MM.1S (cell line): Measurements from ENCODE around the gene EXOC7.
"Not testable (repeated sequence)": the region's sequence is repeated elsewhere in the genome, so short reads cannot be mapped to it uniquely, and the experiment has no call there.

Experiments used
- DNase-seq: peaks from one replicate; pipeline ENCODE4 v3.0.0-alpha.2; 2015
- H2AFZ ChIP-seq: fragments of 300-600 bp; sonication (generic); 2 replicates; pipeline ENCODE4 v1.6.0; 2016; ENCODE audit warnings: antibody characterized with exemption, low read length
- H3F3A ChIP-seq: fragments of 300-600 bp; sonication (generic); 2 replicates; pipeline ENCODE4 v1.6.1; 2016; ENCODE audit warnings: mild to moderate bottlenecking, antibody characterized with exemption, low read length, moderate library complexity, mixed read lengths; ENCODE audit not compliant: insufficient read depth
- H3K27ac ChIP-seq: fragments of 300-600 bp; sonication (generic); 2 replicates; pipeline ENCODE4 v1.5.1; 2016; ENCODE audit warnings: mild to moderate bottlenecking, low read length
- H3K27me3 ChIP-seq: fragments of 300-600 bp; sonication (generic); replicated peaks from 2 replicates; pipeline ENCODE4 v1.6.0; 2016; ENCODE audit warnings: low read length; ENCODE audit not compliant: insufficient read depth
- H3K36me3 ChIP-seq: fragments of 300-600 bp; sonication (generic); replicated peaks from 2 replicates; pipeline ENCODE4 v1.6.1; 2016; ENCODE audit warnings: mild to moderate bottlenecking, low read length, mixed read lengths; ENCODE audit not compliant: insufficient read depth
- H3K4me1 ChIP-seq: fragments of 300-600 bp; sonication (generic); 2 replicates; pipeline ENCODE4 v1.6.1; 2016; ENCODE audit warnings: low read length, mixed read lengths
- H3K4me2 ChIP-seq: fragments of 300-600 bp; sonication (generic); 2 replicates; pipeline ENCODE4 v1.6.0; 2016; ENCODE audit warnings: low read depth, low read length
- H3K4me3 ChIP-seq: fragments of 300-600 bp; sonication (generic); 2 replicates; pipeline ENCODE4 v1.5.1; 2016; ENCODE audit warnings: low read length, mixed read lengths
- H3K79me2 ChIP-seq: fragments of 300-600 bp; sonication (generic); 2 replicates; pipeline ENCODE4 v1.6.1; 2016; ENCODE audit warnings: mixed run types, low read length, mixed read lengths
- H3K9ac ChIP-seq: fragments of 300-600 bp; sonication (generic); 2 replicates; pipeline ENCODE4 v1.6.1; 2016; ENCODE audit warnings: low read length, mixed read lengths
- H3K9me2 ChIP-seq: fragments of 300-600 bp; sonication (generic); replicated peaks from 2 replicates; pipeline ENCODE4 v1.6.1; 2016; ENCODE audit warnings: mild to moderate bottlenecking, low read length, mixed read lengths; ENCODE audit not compliant: insufficient read depth
- H3K9me3 ChIP-seq: fragments of 300-600 bp; sonication (generic); replicated peaks from 2 replicates; pipeline ENCODE4 v1.6.1; 2016; ENCODE audit warnings: mild to moderate bottlenecking, low read length, mixed read lengths; ENCODE audit not compliant: insufficient read depth
- H4K20me1 ChIP-seq: fragments of 300-600 bp; sonication (generic); 2 replicates; pipeline ENCODE4 v1.6.1; 2016; ENCODE audit warnings: mild to moderate bottlenecking, low read length, moderate library complexity, mixed read lengths; ENCODE audit not compliant: insufficient read depth
- CTCF ChIP-seq: fragments of 300-600 bp; sonication (generic); IDR thresholded peaks from 2 replicates; pipeline ENCODE4 v1.5.1; 2016; ENCODE audit warnings: antibody characterized with exemption, low read length, mixed read lengths
- EZH2 ChIP-seq: fragments of 300-600 bp; sonication (generic); optimal IDR thresholded peaks from 2 replicates; pipeline ENCODE3; 2017; ENCODE audit warnings: low read depth, mild to moderate bottlenecking, antibody characterized with exemption, low read length, mixed read lengths
- EZH2phosphoT487 ChIP-seq: fragments of 300-600 bp; sonication (generic); IDR thresholded peaks from 2 replicates; pipeline ENCODE4 v1.6.1; 2018; ENCODE audit warnings: antibody characterized with exemption, low read length

The EXOC7 gene

GRCh38 chr17:76079535-76079955, 24.0 kb downstream of the EXOC7 start:
- peaks cover 56% of the 10 kb centered on the region for H3K27me3 ChIP-seq
- no peak overlapping the region for H3K27ac ChIP-seq

DNA sequence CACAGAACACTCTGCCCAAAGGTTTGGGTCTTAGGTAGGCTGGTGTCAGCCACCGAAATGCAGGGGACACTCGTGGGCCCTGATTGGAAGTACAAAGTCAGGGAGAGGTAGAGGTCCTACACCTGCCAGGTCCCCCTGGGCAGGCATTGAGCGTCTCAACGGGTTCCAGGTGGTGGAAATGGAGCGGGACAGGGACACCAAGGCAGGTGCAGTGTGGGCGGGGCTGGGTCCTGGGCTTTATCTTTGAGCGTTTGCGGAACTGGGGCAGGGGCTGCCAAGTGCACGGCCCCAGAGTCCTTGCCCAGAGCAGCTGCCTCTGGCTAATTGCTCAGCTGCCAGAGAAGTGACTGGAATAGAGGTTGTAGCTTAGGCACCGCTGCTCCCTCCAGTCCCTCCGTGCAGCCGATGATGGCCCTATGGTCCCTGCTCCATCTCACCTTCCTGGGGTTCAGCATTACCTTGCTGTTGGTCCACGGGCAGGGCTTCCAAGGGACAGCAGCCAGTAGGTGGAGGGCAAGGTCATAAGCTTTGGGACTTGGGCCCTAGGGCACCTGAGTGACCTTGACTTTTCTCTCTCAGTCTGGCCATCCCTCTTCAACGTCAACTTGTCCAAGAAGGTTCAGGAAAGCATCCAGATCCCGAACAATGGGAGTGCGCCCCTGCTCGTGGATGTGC, 24.6 kb downstream of the EXOC7 start, which contains the start of gene ZACN:
TSS of gene ZACN (plus strand) at position 323 of the 675 bp plus-strand sequence. CDS start at position 406, 83 bp downstream.
- Histone ChIP-seq H3K36me3 (no peaks in the 10 kb centered on the region), H4K20me1 (no peaks in the 10 kb centered on the region), H3K4me1 (no peaks in the 10 kb centered on the region), H2AFZ (no peak within 1 kb of the TSS), H3K27ac (no peak within 1 kb of the TSS), H3K9me2 (no peaks in the 10 kb centered on the region), H3K4me3 (no peak within 1 kb of the TSS), H3K4me2 (no peak within 1 kb of the TSS), H3K9ac (no peak within 1 kb of the TSS), H3K79me2 (no peaks in the 10 kb centered on the region), H3K9me3 (no peaks in the 10 kb centered on the region), H3K27me3 (peaks cover 60% of the 10 kb centered on the region), H3F3A (no peaks in the 10 kb centered on the region)
- DNase-seq = no peak
- TF ChIP-seq CTCF = no peak

More at GRCh38 chr17:76079535-76079955, 24.0 kb downstream of the EXOC7 start:
- no peak overlapping the region for H3K9ac ChIP-seq
- H3K4me2 ChIP-seq = no peak overlapping the region
- H3K36me3 ChIP-seq = no peaks in the 10 kb centered on the region
- H3K9me2 ChIP-seq = no peaks in the 10 kb centered on the region
- TF ChIP-seq EZH2phosphoT487 (no peak), EZH2 (no peak), CTCF (no peak)
- no peaks in the 10 kb centered on the region for H3F3A ChIP-seq
- no peaks in the 10 kb centered on the region for H3K4me1 ChIP-seq
- H3K9me3 ChIP-seq = no peaks in the 10 kb centered on the region
- H2AFZ ChIP-seq = no peak overlapping the region
- no peaks in the 10 kb centered on the region for H3K79me2 ChIP-seq
- H3K4me3 ChIP-seq = no peak overlapping the region
- DNase-seq = no peak
- no peaks in the 10 kb centered on the region for H4K20me1 ChIP-seq

DNA sequence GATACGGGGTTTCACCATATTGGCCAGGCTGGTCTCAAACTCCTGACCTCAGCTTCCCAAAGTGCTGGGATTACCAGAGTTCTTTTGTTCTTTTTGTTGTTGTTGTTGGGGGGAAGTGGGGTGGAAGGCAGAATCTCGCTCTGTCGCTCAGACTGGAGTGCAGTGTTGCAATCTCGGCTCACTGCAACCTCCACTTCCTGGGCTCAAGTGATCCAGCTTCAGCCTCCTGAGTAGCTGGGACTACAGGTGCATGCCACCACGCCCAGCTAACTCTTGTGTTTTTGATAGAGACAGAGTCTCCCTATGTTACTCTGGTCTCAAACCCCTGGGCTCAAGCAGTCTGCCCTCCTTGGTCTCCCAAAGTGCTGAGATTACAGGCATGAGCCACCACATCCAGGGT, 25.2 kb downstream of the EXOC7 start:
- H3K4me3 ChIP-seq, H4K20me1 ChIP-seq, H3K9me2 ChIP-seq, H3K9ac ChIP-seq, H3K27ac ChIP-seq, H3K79me2 ChIP-seq, H3K4me2 ChIP-seq, H2AFZ ChIP-seq, H3K9me3 ChIP-seq, H3K36me3 ChIP-seq, H3F3A ChIP-seq, H3K4me1 ChIP-seq, DNase-seq: not testable (repeated sequence)
- H3K27me3 ChIP-seq = peaks cover 61% of the 10 kb centered on the region

GRCh38 chr17:76077584-76078110, 25.9 kb downstream of the EXOC7 start:
- TF ChIP-seq EZH2 (no peak), EZH2phosphoT487 (no peak), CTCF (no peak)
- DNase-seq = no peak
- Histone ChIP-seq H3F3A (no peaks in the 10 kb centered on the region), H3K27ac (no peak overlapping the region), H3K9me3 (no peaks in the 10 kb centered on the region), H3K27me3 (peaks cover 61% of the 10 kb centered on the region), H3K79me2 (peaks cover 3% of the 10 kb centered on the region), H2AFZ (no peak overlapping the region), H3K4me1 (no peaks in the 10 kb centered on the region), H3K9ac (no peak overlapping the region), H3K4me2 (no peak overlapping the region), H3K9me2 (no peaks in the 10 kb centered on the region), H3K4me3 (no peak overlapping the region), H4K20me1 (no peaks in the 10 kb centered on the region), H3K36me3 (no peaks in the 10 kb centered on the region)
